ENCODE data around the gene FADS6.

The FADS6 gene

GRCh38 chr17:74850310-74850709 lies 43.1 kb downstream of the FADS6 start:
- DNase-seq: no peak

GRCh38 chr17:74848656-74849399 lies 44.6 kb downstream of the FADS6 start:
- DNase-seq: no peak

- DNase-seq: no peak
Measured at GRCh38 chr17:74846621-74847020, 46.8 kb downstream of the FADS6 start.

GRCh38 chr17:74843352-74843627 lies 50.1 kb downstream of the FADS6 start:
- DNase-seq: no peak

GRCh38 chr17:74842599-74843351 lies 50.7 kb downstream of the FADS6 start:
- DNase-seq: no peak

- no peak for DNase-seq
Measured at GRCh38 chr17:74842146-74842598, 51.3 kb downstream of the FADS6 start.

- no peak for DNase-seq
Measured at GRCh38 chr17:74840989-74841666, 52.3 kb downstream of the FADS6 start.

GRCh38 chr17:74839990-74840852 lies 53.2 kb downstream of the FADS6 start:
- DNase-seq: no peak

- no peak for DNase-seq
Measured at GRCh38 chr17:74838274-74838673, 55.2 kb downstream of the FADS6 start.

- DNase-seq: no peak
Measured at GRCh38 chr17:74836691-74837467, 56.6 kb downstream of the FADS6 start.

GRCh38 chr17:74836191-74836590 lies 57.2 kb downstream of the FADS6 start:
- no peak for DNase-seq

GRCh38 chr17:74833501-74834377 lies 59.7 kb downstream of the FADS6 start:
- no peak for DNase-seq

- DNase-seq: no peak
Measured at GRCh38 chr17:74832421-74832820, 61.0 kb downstream of the FADS6 start.

- no peak for DNase-seq
Measured at GRCh38 chr17:74831444-74832146, 61.8 kb downstream of the FADS6 start.

GRCh38 chr17:74830861-74831260 lies 62.6 kb downstream of the FADS6 start:
- DNase-seq: no peak

- DNase-seq: no peak
Measured at GRCh38 chr17:74827800-74828199, 65.6 kb downstream of the FADS6 start.

All from activated T-cell treated with anti-CD3 and anti-CD28 coated beads, Interleukin-2, amount 50 U/mL, for 1 hour (primary cell).